ENCODE results near the gene GRN.
A peak's percentile ranks its signal among the peaks of the same experiment; 100 is the strongest.

Gene GRN

DNA sequence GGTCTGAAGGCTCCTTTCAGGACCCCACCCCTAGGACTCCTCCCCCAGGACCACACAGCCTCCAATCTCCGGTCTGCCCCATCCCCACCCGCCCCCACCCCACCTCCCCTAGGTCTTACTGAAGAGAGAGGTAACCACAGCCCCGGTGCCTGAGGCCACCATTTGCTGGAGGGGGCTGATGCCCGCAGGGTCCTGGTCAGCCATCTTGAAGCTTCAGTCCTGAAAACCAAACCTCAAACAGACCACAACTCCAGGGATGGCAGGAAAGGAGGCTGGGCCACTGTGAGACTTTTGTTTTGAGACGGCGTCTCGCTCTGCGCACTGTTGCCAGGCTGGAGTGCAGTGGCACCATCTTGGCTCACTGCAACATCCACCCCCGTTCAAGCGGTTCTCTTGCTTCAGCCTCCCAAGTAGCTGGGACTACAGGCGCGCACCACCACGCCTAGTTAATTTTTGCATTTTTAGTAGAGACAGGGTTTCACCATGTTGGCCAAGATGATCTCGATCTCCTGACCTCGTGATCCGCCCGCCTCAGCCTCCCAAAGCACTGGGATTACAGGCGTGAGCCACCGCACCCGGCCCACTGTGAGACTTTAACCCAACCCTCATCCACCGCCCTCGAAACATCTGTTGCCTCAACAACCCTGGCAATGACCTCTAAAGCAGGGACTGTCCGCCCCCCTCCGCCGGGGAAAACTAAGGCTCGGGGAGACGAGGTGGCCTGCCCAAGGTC, 21.6 kb upstream of the GRN start:
- Histone ChIP-seq H2BK5ac (ENCODE audit: low read depth, low read length, poor library complexity) (no peak overlapping the region), H3K14ac (ENCODE audit: low read length) (peak overlapping the region; percentile 7), H3K23ac (ENCODE audit: low read length) (no peak overlapping the region), H3K4ac (ENCODE audit: low read depth, low read length) (peak overlapping the region; percentile 70), H4K8ac (ENCODE audit: low read depth, low read length) (no peak overlapping the region), H3K79me1 (ENCODE audit: low read length) (peaks cover 11% of the 10 kb centered on the region), H3K4me1 (ENCODE audit: control insufficient read depth in 1 of 2, insufficient read depth in 2 of 2, low read length in 2 of 2) (peaks cover 4 to 12% of the 10 kb centered on the region in 2 experiments), H2AFZ (ENCODE audit: insufficient read depth, low read length, poor library complexity) (no peak overlapping the region), H3K18ac (ENCODE audit: low read length) (no peak overlapping the region), H2BK12ac (ENCODE audit: low read length) (no peak overlapping the region), H4K91ac (ENCODE audit: low read depth, low read length) (no peak overlapping the region), H4K12ac (ENCODE audit: low read depth, low read length) (no peak overlapping the region), H2AK5ac (ENCODE audit: low read length) (no peak overlapping the region), H3K79me2 (ENCODE audit: control insufficient read depth, insufficient read depth, low read length, poor library complexity) (peaks cover 11% of the 10 kb centered on the region), H3K4me2 (ENCODE audit: low read length) (peak overlapping the region; percentile 74), H3K27ac (ENCODE audit: low read depth, low read length) (no peak overlapping the region), H3K9me3 (ENCODE audit: insufficient read depth, low read depth, low read length) (peaks cover 2% of the 10 kb centered on the region), H3K4me3 (ENCODE audit: low read depth, low read length) (peak overlapping the region; percentile 97), H3K9ac (ENCODE audit: low read length) (peak overlapping the region; percentile 83), H2BK120ac (ENCODE audit: insufficient read depth, low read length, poor library complexity) (no peak overlapping the region), H3K36me3 (ENCODE audit: control insufficient read depth in 1 of 2, insufficient read depth in 2 of 2, low read length in 2 of 2) (peaks cover 31 to 33% of the 10 kb centered on the region in 2 experiments), H3K27me3 (ENCODE audit: insufficient read depth, low read length) (no peaks in the 10 kb centered on the region)
- DNase-seq = no peak
- WGBS (ENCODE audit: extremely low coverage, insufficient coverage, insufficient read length) = no CpG with 5 or more reads among the region's 27 CpGs

DNA sequence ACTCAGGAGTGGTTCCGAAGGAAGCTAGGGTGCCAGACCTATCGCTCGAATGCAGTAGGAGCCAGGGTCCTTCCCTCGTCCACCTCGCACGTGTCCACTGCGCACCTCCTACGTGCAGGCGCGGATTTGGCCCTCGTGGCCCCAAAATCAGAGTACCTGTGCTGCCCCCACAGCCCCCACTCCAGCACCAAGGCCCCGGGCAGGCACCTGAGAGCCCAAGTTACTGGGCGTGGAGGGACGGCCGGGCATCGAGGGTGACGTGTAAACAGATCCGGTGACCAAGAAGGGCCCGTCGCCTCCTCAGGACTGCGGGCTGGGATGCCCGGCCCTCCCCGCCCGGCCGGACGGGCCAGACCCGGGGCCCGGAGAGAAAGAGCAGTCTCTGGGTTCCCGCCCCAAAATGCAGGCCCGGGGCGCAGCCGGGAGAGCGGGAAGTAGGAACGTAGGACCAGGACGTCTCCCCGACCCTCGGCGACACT, 21.0 kb upstream of the GRN start:
- H3K4ac ChIP-seq (ENCODE audit: low read depth, low read length) = peak overlapping the region; percentile 70
- peaks cover 11% of the 10 kb centered on the region for H3K79me2 ChIP-seq (ENCODE audit: control insufficient read depth, insufficient read depth, low read length, poor library complexity)
- H3K4me1 ChIP-seq (ENCODE audit: control insufficient read depth in 1 of 2, insufficient read depth in 2 of 2, low read length in 2 of 2) = peaks cover 4 to 12% of the 10 kb centered on the region in 2 experiments
- no peak overlapping the region for H3K27ac ChIP-seq (ENCODE audit: low read depth, low read length)
- peak overlapping the region; percentile 59 for H4K8ac ChIP-seq (ENCODE audit: low read depth, low read length)
- H3K79me1 ChIP-seq (ENCODE audit: low read length) = peaks cover 11% of the 10 kb centered on the region
- peak overlapping the region; percentile 34 for H3K23ac ChIP-seq (ENCODE audit: low read length)
- no peak overlapping the region for H2BK12ac ChIP-seq (ENCODE audit: low read length)
- peak overlapping the region; percentile 7 for H3K14ac ChIP-seq (ENCODE audit: low read length)
- H3K4me2 ChIP-seq (ENCODE audit: low read length) = peak overlapping the region; percentile 74
- DNase-seq = peak; percentile 33 to 53
- peak overlapping the region; percentile 16 for H2BK120ac ChIP-seq (ENCODE audit: insufficient read depth, low read length, poor library complexity)
- H3K36me3 ChIP-seq (ENCODE audit: control insufficient read depth in 1 of 2, insufficient read depth in 2 of 2, low read length in 2 of 2) = peaks cover 31 to 33% of the 10 kb centered on the region in 2 experiments
- no CpG with 5 or more reads among the region's 38 CpGs for WGBS (ENCODE audit: extremely low coverage, insufficient coverage, insufficient read length)
- peak overlapping the region; percentile 67 for H4K91ac ChIP-seq (ENCODE audit: low read depth, low read length)
- H2AK5ac ChIP-seq (ENCODE audit: low read length) = peak overlapping the region; percentile 1
- peak overlapping the region; percentile 27 for H2BK5ac ChIP-seq (ENCODE audit: low read depth, low read length, poor library complexity)
- H3K27me3 ChIP-seq (ENCODE audit: insufficient read depth, low read length) = no peaks in the 10 kb centered on the region
- peaks cover 2% of the 10 kb centered on the region for H3K9me3 ChIP-seq (ENCODE audit: insufficient read depth, low read depth, low read length)
- H3K18ac ChIP-seq (ENCODE audit: low read length) = peak overlapping the region; percentile 68
- peak overlapping the region; percentile 83 for H3K9ac ChIP-seq (ENCODE audit: low read length)
- H3K4me3 ChIP-seq (ENCODE audit: low read depth, low read length) = peak overlapping the region; percentile 97
- H4K12ac ChIP-seq (ENCODE audit: low read depth, low read length) = peak overlapping the region; percentile 67
- H2AFZ ChIP-seq (ENCODE audit: insufficient read depth, low read length, poor library complexity) = no peak overlapping the region

- Histone ChIP-seq H3K9me3 (ENCODE audit: insufficient read depth, low read depth, low read length) (peaks cover 2% of the 10 kb centered on the region), H3K4me1 (ENCODE audit: control insufficient read depth in 1 of 2, insufficient read depth in 2 of 2, low read length in 2 of 2) (peaks cover 4 to 12% of the 10 kb centered on the region in 2 experiments), H3K4me3 (ENCODE audit: low read depth, low read length) (peak within 1 kb of the TSS; percentile 97), H4K91ac (ENCODE audit: low read depth, low read length) (peak within 1 kb of the TSS; percentile 67), H3K9ac (ENCODE audit: low read length) (peak within 1 kb of the TSS; percentile 83), H4K8ac (ENCODE audit: low read depth, low read length) (peak within 1 kb of the TSS; percentile 62), H2BK5ac (ENCODE audit: low read depth, low read length, poor library complexity) (peak within 1 kb of the TSS; percentile 27), H3K79me1 (ENCODE audit: low read length) (peaks cover 11% of the 10 kb centered on the region), H3K23ac (ENCODE audit: low read length) (peak within 1 kb of the TSS; percentile 34), H3K18ac (ENCODE audit: low read length) (peak within 1 kb of the TSS; percentile 68), H3K79me2 (ENCODE audit: control insufficient read depth, insufficient read depth, low read length, poor library complexity) (peaks cover 11% of the 10 kb centered on the region), H3K27me3 (ENCODE audit: insufficient read depth, low read length) (no peaks in the 10 kb centered on the region), H2AK5ac (ENCODE audit: low read length) (peak within 1 kb of the TSS; percentile 1), H2BK12ac (ENCODE audit: low read length) (no peak within 1 kb of the TSS), H2AFZ (ENCODE audit: insufficient read depth, low read length, poor library complexity) (peak within 1 kb of the TSS; percentile 57), H4K12ac (ENCODE audit: low read depth, low read length) (peak within 1 kb of the TSS; percentile 67), H3K14ac (ENCODE audit: low read length) (peak within 1 kb of the TSS; percentile 13), H3K27ac (ENCODE audit: low read depth, low read length) (peak within 1 kb of the TSS; percentile 20), H2BK120ac (ENCODE audit: insufficient read depth, low read length, poor library complexity) (peak within 1 kb of the TSS; percentile 16), H3K36me3 (ENCODE audit: control insufficient read depth in 1 of 2, insufficient read depth in 2 of 2, low read length in 2 of 2) (peaks cover 26 to 28% of the 10 kb centered on the region in 2 experiments), H3K4me2 (ENCODE audit: low read length) (peak within 1 kb of the TSS; percentile 74), H3K4ac (ENCODE audit: low read depth, low read length) (peak within 1 kb of the TSS; percentile 70)
- WGBS (ENCODE audit: extremely low coverage, insufficient coverage, insufficient read length) = no CpG with 5 or more reads among the region's 85 CpGs
- peak; percentile 90 to 98 for DNase-seq
Measured at GRCh38 chr17:44324571-44325275, 20.4 kb upstream of the GRN start, which contains the start of gene SLC25A39. Gene SLC25A39, minus strand, starts transcription at chr17:44324823. Its CDS starts 1,261 bp downstream, at chr17:44323562.

- H3K4me1 ChIP-seq (ENCODE audit: control insufficient read depth in 1 of 2, insufficient read depth in 2 of 2, low read length in 2 of 2) = peaks cover 4 to 12% of the 10 kb centered on the region in 2 experiments
- H3K9me3 ChIP-seq (ENCODE audit: insufficient read depth, low read depth, low read length) = peaks cover 2% of the 10 kb centered on the region
- no peak overlapping the region for H3K14ac ChIP-seq (ENCODE audit: low read length)
- peaks cover 11% of the 10 kb centered on the region for H3K79me1 ChIP-seq (ENCODE audit: low read length)
- H3K4me2 ChIP-seq (ENCODE audit: low read length) = no peak overlapping the region
- no peak overlapping the region for H3K27ac ChIP-seq (ENCODE audit: low read depth, low read length)
- H2AFZ ChIP-seq (ENCODE audit: insufficient read depth, low read length, poor library complexity) = no peak overlapping the region
- no peak overlapping the region for H4K91ac ChIP-seq (ENCODE audit: low read depth, low read length)
- H3K4ac ChIP-seq (ENCODE audit: low read depth, low read length) = no peak overlapping the region
- H2BK12ac ChIP-seq (ENCODE audit: low read length) = no peak overlapping the region
- H3K23ac ChIP-seq (ENCODE audit: low read length) = no peak overlapping the region
- no peak overlapping the region for H4K12ac ChIP-seq (ENCODE audit: low read depth, low read length)
- no peak overlapping the region for H2AK5ac ChIP-seq (ENCODE audit: low read length)
- H3K18ac ChIP-seq (ENCODE audit: low read length) = no peak overlapping the region
- peaks cover 11% of the 10 kb centered on the region for H3K79me2 ChIP-seq (ENCODE audit: control insufficient read depth, insufficient read depth, low read length, poor library complexity)
- H2BK5ac ChIP-seq (ENCODE audit: low read depth, low read length, poor library complexity) = no peak overlapping the region
- peak; percentile 96 for DNase-seq
- H4K8ac ChIP-seq (ENCODE audit: low read depth, low read length) = peak overlapping the region; percentile 8
- H3K36me3 ChIP-seq (ENCODE audit: control insufficient read depth in 1 of 2, insufficient read depth in 2 of 2, low read length in 2 of 2) = peaks cover 6 to 7% of the 10 kb centered on the region in 2 experiments
- H3K4me3 ChIP-seq (ENCODE audit: low read depth, low read length) = no peak overlapping the region
- no peak overlapping the region for H3K9ac ChIP-seq (ENCODE audit: low read length)
- H2BK120ac ChIP-seq (ENCODE audit: insufficient read depth, low read length, poor library complexity) = no peak overlapping the region
- H3K27me3 ChIP-seq (ENCODE audit: insufficient read depth, low read length) = no peaks in the 10 kb centered on the region
- no CpG with 5 or more reads among the region's 31 CpGs for WGBS (ENCODE audit: extremely low coverage, insufficient coverage, insufficient read length)
Measured at GRCh38 chr17:44326861-44327444, 18.1 kb upstream of the GRN start.
